Measurements from ENCODE around the gene ATL1. TPM values are rescaled to one million over a fixed set of nuclear protein-coding genes. Genes with fewer than 3 reads are reported as not detected.

Gene ATL1
- total RNA-seq, 1 donor from 2014 or later, result 4.2 TPM

GRCh38 chr14:50666772-50667683, 107.1 kb downstream of the ATL1 start:
- Histone ChIP-seq H3K27me3 (ENCODE audit: control insufficient read depth, insufficient read depth, low read length) (no peaks in the 10 kb centered on the region), H3K4me3 (ENCODE audit: low read depth, low read length) (peak overlapping the region; percentile 67), H3K36me3 (ENCODE audit: control insufficient read depth, insufficient read depth, low read length) (no peaks in the 10 kb centered on the region)
- TF ChIP-seq, protein P1, sequence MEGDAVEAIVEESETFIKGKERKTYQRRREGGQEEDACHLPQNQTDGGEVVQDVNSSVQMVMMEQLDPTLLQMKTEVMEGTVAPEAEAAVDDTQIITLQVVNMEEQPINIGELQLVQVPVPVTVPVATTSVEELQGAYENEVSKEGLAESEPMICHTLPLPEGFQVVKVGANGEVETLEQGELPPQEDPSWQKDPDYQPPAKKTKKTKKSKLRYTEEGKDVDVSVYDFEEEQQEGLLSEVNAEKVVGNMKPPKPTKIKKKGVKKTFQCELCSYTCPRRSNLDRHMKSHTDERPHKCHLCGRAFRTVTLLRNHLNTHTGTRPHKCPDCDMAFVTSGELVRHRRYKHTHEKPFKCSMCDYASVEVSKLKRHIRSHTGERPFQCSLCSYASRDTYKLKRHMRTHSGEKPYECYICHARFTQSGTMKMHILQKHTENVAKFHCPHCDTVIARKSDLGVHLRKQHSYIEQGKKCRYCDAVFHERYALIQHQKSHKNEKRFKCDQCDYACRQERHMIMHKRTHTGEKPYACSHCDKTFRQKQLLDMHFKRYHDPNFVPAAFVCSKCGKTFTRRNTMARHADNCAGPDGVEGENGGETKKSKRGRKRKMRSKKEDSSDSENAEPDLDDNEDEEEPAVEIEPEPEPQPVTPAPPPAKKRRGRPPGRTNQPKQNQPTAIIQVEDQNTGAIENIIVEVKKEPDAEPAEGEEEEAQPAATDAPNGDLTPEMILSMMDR (IDR thresholded peaks at IDR 0.05; ENCODE audit: insufficient read depth, low read length, poor library complexity, severe bottlenecking), result no peak
- DNase-seq (ENCODE audit: low read depth), result no peak

- TF ChIP-seq, protein P1 (IDR thresholded peaks at IDR 0.05; ENCODE audit: insufficient read depth, low read length, poor library complexity, severe bottlenecking), result no peak
- H3K36me3 ChIP-seq (ENCODE audit: control insufficient read depth, insufficient read depth, low read length), result no peaks in the 10 kb centered on the region
- H3K27me3 ChIP-seq (ENCODE audit: control insufficient read depth, insufficient read depth, low read length), result no peaks in the 10 kb centered on the region
- peak overlapping the region; percentile 67 for H3K4me3 ChIP-seq (ENCODE audit: low read depth, low read length)
- no peak for DNase-seq (ENCODE audit: low read depth)
Measured at GRCh38 chr14:50667684-50667995, 107.7 kb downstream of the ATL1 start.

GRCh38 chr14:50667996-50668825, 108.3 kb downstream of the ATL1 start, which contains the start of gene SAV1:
Gene SAV1 (minus strand): TSS chr14:50668306. CDS start chr14:50667967, 339 bp downstream.
- TF ChIP-seq, protein P1 (IDR thresholded peaks at IDR 0.05; ENCODE audit: insufficient read depth, low read length, poor library complexity, severe bottlenecking), result no peak
- peak; percentile 58 for DNase-seq (ENCODE audit: low read depth)
- no peaks in the 10 kb centered on the region for H3K27me3 ChIP-seq (ENCODE audit: control insufficient read depth, insufficient read depth, low read length)
- H3K4me3 ChIP-seq (ENCODE audit: low read depth, low read length), result peak within 1 kb of the TSS; percentile 67
- H3K36me3 ChIP-seq (ENCODE audit: control insufficient read depth, insufficient read depth, low read length), result no peaks in the 10 kb centered on the region

GRCh38 chr14:50668826-50669143, 108.8 kb downstream of the ATL1 start:
- H3K27me3 ChIP-seq (ENCODE audit: control insufficient read depth, insufficient read depth, low read length), result no peaks in the 10 kb centered on the region
- no peak for DNase-seq (ENCODE audit: low read depth)
- peak overlapping the region; percentile 67 for H3K4me3 ChIP-seq (ENCODE audit: low read depth, low read length)
- no peaks in the 10 kb centered on the region for H3K36me3 ChIP-seq (ENCODE audit: control insufficient read depth, insufficient read depth, low read length)
- TF ChIP-seq, protein P1 (IDR thresholded peaks at IDR 0.05; ENCODE audit: insufficient read depth, low read length, poor library complexity, severe bottlenecking), result no peak

DNA sequence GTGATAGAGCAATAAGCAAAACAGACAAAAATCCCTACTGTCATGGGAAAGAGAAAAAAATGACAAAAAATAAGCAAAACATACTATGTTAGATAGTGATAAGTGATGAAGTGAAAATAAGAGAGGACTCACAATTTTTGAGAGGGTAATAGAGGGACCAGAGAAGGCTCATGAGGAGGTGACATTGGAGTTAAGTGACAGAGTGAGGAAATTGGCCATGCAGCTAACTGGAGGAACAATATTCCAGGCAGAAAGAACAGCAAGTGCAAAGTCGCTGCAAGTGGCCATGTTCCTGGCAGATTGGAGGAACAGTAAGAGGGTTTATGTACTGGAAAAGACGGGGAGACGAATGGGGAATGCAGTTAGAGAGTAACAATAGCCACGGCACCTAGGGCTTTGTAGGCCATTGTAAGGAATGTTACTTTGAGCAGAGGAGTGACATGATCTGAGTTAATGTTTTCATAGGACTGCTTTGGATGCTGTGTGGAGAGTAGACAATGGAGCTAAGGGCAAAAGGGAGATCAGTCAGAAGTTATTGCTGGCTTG, 109.6 kb downstream of the ATL1 start:
- H3K4me3 ChIP-seq (ENCODE audit: low read depth, low read length), result no peak overlapping the region
- no peaks in the 10 kb centered on the region for H3K36me3 ChIP-seq (ENCODE audit: control insufficient read depth, insufficient read depth, low read length)
- no peak for DNase-seq (ENCODE audit: low read depth)
- TF ChIP-seq, protein P1 (IDR thresholded peaks at IDR 0.05; ENCODE audit: insufficient read depth, low read length, poor library complexity, severe bottlenecking), result no peak
- no peaks in the 10 kb centered on the region for H3K27me3 ChIP-seq (ENCODE audit: control insufficient read depth, insufficient read depth, low read length)
